WTC11 (cell line): Measurements from ENCODE around the gene TEX261. TPM values are rescaled to one million over a fixed set of nuclear protein-coding genes. Genes with fewer than 3 reads are reported as not detected.
A peak's percentile ranks its signal among the peaks of the same experiment; 100 is the strongest.

ENCODE experiments used
- ATAC-seq: fragments of 200-7000 bp; cut with Tn5 transposase; 2 replicates; pipeline ENCODE4 v1.10.0; 2021; ENCODE audit warnings: mild to moderate bottlenecking, moderate library complexity
- CTCF ChIA-PET: fragments of 300-600 bp; sonication (Branson Sonifier 250); formaldehyde crosslinking; loops from one replicate; lab custom pipeline; 2021; ENCODE audit warnings: antibody characterized with exemption; lab: Charles Lee
- POLR2A ChIA-PET: fragments of 350-600 bp; sonication (Branson Sonifier 250); formaldehyde crosslinking; loops from one replicate; lab custom pipeline; 2021; ENCODE audit warnings: antibody characterized with exemption; lab: Charles Lee
- DNase-seq: peaks from one replicate; pipeline ENCODE4 v3.0.0; 2021; ENCODE audit warnings: low spot score
- H3K27ac Mint-ChIP-seq: 2 replicates; pipeline ENCODE4 v1.8.0; 2021; ENCODE audit warnings: mixed read lengths
- H3K27me3 Mint-ChIP-seq: 2 replicates; pipeline ENCODE4 v1.8.0; 2021; ENCODE audit warnings: low read depth, mild to moderate bottlenecking, moderate library complexity, mixed read lengths
- H3K36me3 Mint-ChIP-seq: 2 replicates; pipeline ENCODE4 v1.8.0; 2021; ENCODE audit warnings: mixed read lengths
- H3K4me1 Mint-ChIP-seq: 2 replicates; pipeline ENCODE4 v1.8.0; 2022; ENCODE audit warnings: mixed read lengths
- H3K4me3 Mint-ChIP-seq: 2 replicates; pipeline ENCODE4 v1.8.0; 2021; ENCODE audit warnings: mild to moderate bottlenecking, moderate library complexity, mixed read lengths
- H3K9me3 Mint-ChIP-seq: 2 replicates; pipeline ENCODE4 v1.8.0; 2021; ENCODE audit warnings: mixed read lengths
- AFF4 ChIP-seq: sonication (generic); formaldehyde crosslinking; IDR thresholded peaks from 2 replicates; pipeline ENCODE4 v1.8.1; 2023; ENCODE audit warnings: mild to moderate bottlenecking, missing genetic modification reagents, borderline replicate concordance
- ARID4B ChIP-seq: sonication (generic); formaldehyde crosslinking; IDR thresholded peaks from 2 replicates; pipeline ENCODE4 v1.8.0; 2023; ENCODE audit warnings: missing genetic modification reagents, mild to moderate bottlenecking, borderline replicate concordance
- ATF2 ChIP-seq: sonication (generic); formaldehyde crosslinking; IDR thresholded peaks from 2 replicates; pipeline ENCODE4 v1.8.1; 2022; ENCODE audit warnings: low read depth, missing genetic modification reagents, borderline replicate concordance
- NR3C1 ChIP-seq: sonication (generic); formaldehyde crosslinking; conservative IDR thresholded peaks from 2 replicates; pipeline ENCODE4 v1.8.1; 2023; ENCODE audit warnings: low read depth, mild to moderate bottlenecking, missing genetic modification reagents
- PREB ChIP-seq: sonication (generic); formaldehyde crosslinking; IDR thresholded peaks from 2 replicates; pipeline ENCODE4 v1.8.1; 2022; ENCODE audit warnings: mild to moderate bottlenecking, missing genetic modification reagents, moderate library complexity, borderline replicate concordance
- USF1 ChIP-seq: sonication (generic); formaldehyde crosslinking; IDR thresholded peaks from 2 replicates; pipeline ENCODE4 v1.8.0; 2022; ENCODE audit warnings: mild to moderate bottlenecking, missing genetic modification reagents
- ZNF425 ChIP-seq: fragments of 250-450 bp; sonication (Bioruptor Pico); conservative IDR thresholded peaks from 2 replicates; pipeline ENCODE4 v1.9.0; 2021; ENCODE audit warnings: mild to moderate bottlenecking
- total RNA-seq: library from RNA; stranded (reverse); gene quantifications from 3 replicates; pipeline ENCODE4 v1.2.3, GENCODE V29; 2021

TEX261 gene
- total RNA-seq, 1 experiment from 2014 or later = 18.3 TPM

- Mint-ChIP-seq H3K4me3 (peak overlapping the region; percentile 89), H3K36me3 (0 out of 2 replicates have a peak, but pooled peaks cover 4% of the 10 kb centered on the region), H3K9me3 (no peaks in the 10 kb centered on the region), H3K4me1 (peaks cover 17% of the 10 kb centered on the region), H3K27me3 (peaks cover 23% of the 10 kb centered on the region), H3K27ac (no peak overlapping the region)
- CTCF ChIA-PET = interaction anchor here (0.8 kb wide), 1 partner anchor 16 kb away, joined by 3 read pairs; the partner anchor contains the start of gene ANKRD53
- no peak for ATAC-seq
- POLR2A ChIA-PET = no interaction called here
- DNase-seq = no peak
- TF ChIP-seq AFF4 (CRISPR knock-in tag) = no peak
- TF ChIP-seq ZNF425 (CRISPR knock-in tag) = no peak
- no peak for TF ChIP-seq NR3C1
- TF ChIP-seq PREB (CRISPR knock-in tag) = 0 out of 2 replicates have a peak, but pooled peaks have one; percentile 59
- TF ChIP-seq USF1 (CRISPR knock-in tag) = 0 out of 2 replicates have a peak, but pooled peaks have one; percentile 3
- no peak for TF ChIP-seq ATF2 (CRISPR knock-in tag)
- 0 out of 2 replicates have a peak, but pooled peaks have one; percentile 12 for TF ChIP-seq ARID4B (CRISPR knock-in tag)
These were observed 519 bp downstream of the TEX261 start for GRCh38 chr2:70994009-70994698.
